ENCODE measurements around the gene DISP1. TPM values are rescaled to one million over a fixed set of nuclear protein-coding genes. Genes with fewer than 3 reads are reported as not detected.
"Not testable (repeated sequence)": the region's sequence is repeated elsewhere in the genome, so short reads cannot be mapped to it uniquely, and the experiment has no call there.

Gene DISP1
- total and polyA plus RNA-seq, 10 donors = 1.5 to 14.3 (median 7.2) TPM

DNA sequence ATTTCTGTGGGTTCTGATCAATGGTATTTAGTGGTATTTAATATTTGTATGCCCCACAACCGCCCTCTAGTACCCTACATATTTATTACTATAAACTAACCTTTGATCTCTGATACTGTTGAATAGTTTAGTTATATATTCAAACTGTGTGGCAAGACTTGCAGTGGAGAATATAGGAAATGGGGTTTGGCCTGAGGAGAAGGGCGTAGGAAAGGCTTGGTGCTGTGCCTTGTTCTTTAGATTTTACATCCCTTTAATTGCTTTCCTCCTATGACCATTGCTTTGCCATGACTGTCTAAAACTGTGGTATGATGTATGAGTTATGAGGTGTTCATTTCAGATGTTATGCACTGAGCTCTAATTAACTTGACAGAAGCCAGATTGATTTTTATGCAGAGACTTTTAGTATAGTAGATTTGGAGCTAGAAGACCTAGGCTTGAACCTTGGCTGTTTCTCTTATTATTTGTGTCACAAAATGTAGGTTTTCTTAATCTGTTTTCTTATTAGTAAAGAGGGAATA lies 18.6 kb downstream of the DISP1 start:
- Histone ChIP-seq H3K9me3 (no peaks in the 10 kb centered on the region), H3K27ac (no peak overlapping the region), H3K27me3 (replicated peaks in 1 of 7) (no peaks in the 10 kb centered on the region), H3K36me3 (peaks cover 0 to 10% (median 0%) of the 10 kb centered on the region in 6 donors), H3K4me1 (peaks cover 0 to 10% (median 0%) of the 10 kb centered on the region in 6 donors), H3K4me3 (no peak overlapping the region)
- intact Hi-C loops (cut with DNase I; ENCODE audit: low total_unique reads) = no loop called here
- WGBS, 5 donors = 89 to 98% (median 94%) methylated on average over 2 of the region's 2 CpGs
- no peak for DNase-seq
- TF ChIP-seq, protein P1, sequence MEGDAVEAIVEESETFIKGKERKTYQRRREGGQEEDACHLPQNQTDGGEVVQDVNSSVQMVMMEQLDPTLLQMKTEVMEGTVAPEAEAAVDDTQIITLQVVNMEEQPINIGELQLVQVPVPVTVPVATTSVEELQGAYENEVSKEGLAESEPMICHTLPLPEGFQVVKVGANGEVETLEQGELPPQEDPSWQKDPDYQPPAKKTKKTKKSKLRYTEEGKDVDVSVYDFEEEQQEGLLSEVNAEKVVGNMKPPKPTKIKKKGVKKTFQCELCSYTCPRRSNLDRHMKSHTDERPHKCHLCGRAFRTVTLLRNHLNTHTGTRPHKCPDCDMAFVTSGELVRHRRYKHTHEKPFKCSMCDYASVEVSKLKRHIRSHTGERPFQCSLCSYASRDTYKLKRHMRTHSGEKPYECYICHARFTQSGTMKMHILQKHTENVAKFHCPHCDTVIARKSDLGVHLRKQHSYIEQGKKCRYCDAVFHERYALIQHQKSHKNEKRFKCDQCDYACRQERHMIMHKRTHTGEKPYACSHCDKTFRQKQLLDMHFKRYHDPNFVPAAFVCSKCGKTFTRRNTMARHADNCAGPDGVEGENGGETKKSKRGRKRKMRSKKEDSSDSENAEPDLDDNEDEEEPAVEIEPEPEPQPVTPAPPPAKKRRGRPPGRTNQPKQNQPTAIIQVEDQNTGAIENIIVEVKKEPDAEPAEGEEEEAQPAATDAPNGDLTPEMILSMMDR (IDR thresholded peaks at IDR 0.05 in 8 of 11, conservative IDR thresholded peaks at IDR 0.05 in 3 of 11) = no peak
- TF ChIP-seq POLR2A (IDR thresholded peaks at IDR 0.05) (no peak), POLR2AphosphoS5 (IDR thresholded peaks at IDR 0.05) (no peak)

DNA sequence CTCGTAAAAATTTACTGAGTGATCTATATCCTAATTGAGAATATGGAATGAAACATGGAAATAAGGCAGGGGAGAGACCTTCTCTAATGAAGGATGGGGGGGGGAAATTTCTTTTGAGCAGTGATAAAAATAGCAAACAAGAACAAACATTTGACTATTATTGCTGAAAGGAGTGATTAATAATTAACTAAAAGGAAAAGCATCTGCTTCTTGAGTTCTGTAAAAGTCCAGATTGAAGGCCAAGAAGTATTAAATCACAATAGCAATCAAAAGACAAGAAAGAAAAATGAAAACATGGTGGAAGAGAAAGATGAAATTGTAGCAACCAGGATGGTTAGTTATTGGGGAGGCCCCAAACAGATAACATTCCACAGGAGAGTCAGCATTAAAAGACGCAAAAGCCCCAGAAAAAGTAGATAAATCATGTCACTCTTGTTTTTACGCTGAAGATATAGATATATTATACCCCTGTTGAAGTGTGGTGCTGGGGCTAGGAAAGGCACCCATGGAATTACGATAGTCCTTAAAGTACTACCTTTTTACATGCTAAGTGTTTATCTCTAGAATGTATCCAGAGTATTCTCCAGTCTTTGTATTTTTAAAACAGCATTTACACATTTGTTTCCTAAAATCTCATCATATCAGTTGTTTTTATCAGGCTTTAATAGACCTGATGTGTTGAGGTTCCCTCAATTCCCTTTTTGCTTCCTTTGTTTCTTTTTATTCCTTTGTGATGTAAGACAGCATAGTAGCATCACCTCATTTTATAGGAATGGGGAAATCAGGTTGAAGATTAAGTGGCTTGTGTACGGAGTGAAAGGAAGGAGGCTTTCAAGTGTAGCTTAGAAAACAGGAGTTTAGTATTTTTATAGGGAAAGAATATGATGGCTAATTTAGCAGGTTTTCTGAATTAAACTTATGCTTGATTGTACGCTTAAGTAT lies 28.9 kb downstream of the DISP1 start:
- Histone ChIP-seq H3K36me3 (no peaks in the 10 kb centered on the region), H3K9me3 (no peaks in the 10 kb centered on the region), H3K27me3 (replicated peaks in 1 of 7) (no peaks in the 10 kb centered on the region), H3K4me1 (no peaks in the 10 kb centered on the region), H3K27ac (no peak overlapping the region), H3K4me3 (no peak overlapping the region)
- intact Hi-C loops (cut with DNase I; ENCODE audit: low total_unique reads) = no loop called here
- DNase-seq = no peak
- 90 to 97% (median 94%) methylated on average over 6 of the region's 6 CpGs for WGBS, 5 donors
- TF ChIP-seq, protein P1 (IDR thresholded peaks at IDR 0.05 in 8 of 11, conservative IDR thresholded peaks at IDR 0.05 in 3 of 11) = no peak
- TF ChIP-seq POLR2AphosphoS5 (IDR thresholded peaks at IDR 0.05) = no peak

DNA sequence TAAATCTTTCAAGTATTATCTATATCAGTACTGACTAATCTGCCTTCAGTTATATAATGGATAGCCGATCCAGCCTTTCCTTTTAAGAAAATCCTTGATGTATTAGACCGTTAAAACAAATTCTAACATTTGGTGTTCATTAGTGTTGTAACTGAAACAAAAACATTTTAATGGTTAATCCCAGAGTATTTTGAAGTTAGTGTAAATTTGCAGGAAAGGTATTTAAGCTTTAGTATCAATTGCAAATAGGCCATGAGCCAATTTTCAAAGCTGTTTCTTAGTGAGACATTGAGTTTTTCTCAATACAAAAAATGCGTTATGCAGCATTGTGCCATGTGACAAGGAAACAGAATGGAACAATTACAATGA lies 29.6 kb downstream of the DISP1 start:
- Histone ChIP-seq H3K27ac (no peak overlapping the region), H3K4me1 (no peaks in the 10 kb centered on the region), H3K27me3 (replicated peaks in 1 of 7) (no peaks in the 10 kb centered on the region), H3K9me3 (no peaks in the 10 kb centered on the region), H3K36me3 (no peaks in the 10 kb centered on the region), H3K4me3 (no peak overlapping the region)
- DNase-seq = no peak
- WGBS, 5 donors = 88 to 97% (median 95%) methylated on average over 3 of the region's 3 CpGs
- TF ChIP-seq POLR2A (IDR thresholded peaks at IDR 0.05) = no peak
- no peak for TF ChIP-seq POLR2AphosphoS5 (IDR thresholded peaks at IDR 0.05)
- TF ChIP-seq, protein P1 (IDR thresholded peaks at IDR 0.05 in 8 of 11, conservative IDR thresholded peaks at IDR 0.05 in 3 of 11) = no peak
- intact Hi-C loops (cut with DNase I; ENCODE audit: low total_unique reads) = no loop called here

GRCh38 chr1:222845763-222846162 lies 30.9 kb downstream of the DISP1 start:
- H3K27ac ChIP-seq = no peak overlapping the region
- intact Hi-C loops (cut with DNase I; ENCODE audit: low total_unique reads) = no loop called here
- no peak for TF ChIP-seq POLR2AphosphoS5 (IDR thresholded peaks at IDR 0.05)
- TF ChIP-seq, protein P1 (IDR thresholded peaks at IDR 0.05 in 8 of 11, conservative IDR thresholded peaks at IDR 0.05 in 3 of 11) = no peak
- no peak for TF ChIP-seq POLR2A (IDR thresholded peaks at IDR 0.05)
- H3K27me3 ChIP-seq (replicated peaks in 1 of 7) = no peaks in the 10 kb centered on the region
- H3K36me3 ChIP-seq = no peaks in the 10 kb centered on the region
- H3K4me1 ChIP-seq = no peaks in the 10 kb centered on the region
- H3K9me3 ChIP-seq = no peaks in the 10 kb centered on the region
- no peak overlapping the region for H3K4me3 ChIP-seq
- no peak for DNase-seq

DNA sequence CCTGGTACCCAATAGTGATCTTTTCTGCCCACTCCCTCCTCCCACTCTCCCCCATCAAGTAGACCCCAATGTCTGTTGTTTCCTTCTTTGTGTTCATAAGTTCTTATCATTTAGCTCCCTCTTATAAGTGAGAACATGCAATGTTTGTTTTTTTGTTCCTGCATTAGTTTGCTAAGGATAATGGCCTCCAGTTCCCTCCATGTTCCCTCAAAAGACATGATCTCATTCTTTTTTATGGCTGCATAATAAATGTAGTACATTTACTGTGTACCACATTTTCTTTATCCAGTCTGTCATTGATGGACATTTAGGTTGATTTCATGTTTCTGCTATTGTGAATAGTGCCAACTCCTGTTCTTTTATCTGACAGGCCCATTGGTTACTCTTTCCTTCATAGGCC lies 35.7 kb downstream of the DISP1 start:
- intact Hi-C loops (cut with DNase I; ENCODE audit: low total_unique reads); H3K4me1 ChIP-seq; H3K27me3 ChIP-seq (replicated peaks in 1 of 7); H3K4me3 ChIP-seq; DNase-seq; H3K27ac ChIP-seq: not testable (repeated sequence)
- peaks cover 0 to 11% (median 0%) of the 10 kb centered on the region in 8 donors for H3K9me3 ChIP-seq
- peaks cover 0 to 10% (median 0%) of the 10 kb centered on the region in 6 donors for H3K36me3 ChIP-seq

All from spleen (tissue), 11 donors.